T47D (cell line): ENCODE data around the gene RHOBTB3.

Experiments
- DNase-seq, 2 experiments: peaks; one replicate each; pipeline versions ENCODE4 v3.0.0 to v3.0.0-alpha.2; 2011 to 2012; ENCODE audit warnings: low read depth in 1 of 2, low spot score in 1 of 2
- JUND ChIP-seq: IDR thresholded peaks from 2 replicates; pipeline ENCODE4 v1.6.1; 2012; ENCODE audit warnings: low read depth
- in situ Hi-C: cut with HindIII; loops from 2 replicates; pipeline ENCODE4 v1.10.0; 2016; ENCODE audit warnings: low sequenced_read_pairs, low pct_unique_long_range_greater_than_20kb

RHOBTB3 gene

GRCh38 chr5:95794070-95794516 lies 63.0 kb downstream of the RHOBTB3 start:
- TF ChIP-seq JUND = no peak
- peak in 1 of 2 experiments; percentile 36 for DNase-seq
- in situ Hi-C loops = no loop called here

DNA sequence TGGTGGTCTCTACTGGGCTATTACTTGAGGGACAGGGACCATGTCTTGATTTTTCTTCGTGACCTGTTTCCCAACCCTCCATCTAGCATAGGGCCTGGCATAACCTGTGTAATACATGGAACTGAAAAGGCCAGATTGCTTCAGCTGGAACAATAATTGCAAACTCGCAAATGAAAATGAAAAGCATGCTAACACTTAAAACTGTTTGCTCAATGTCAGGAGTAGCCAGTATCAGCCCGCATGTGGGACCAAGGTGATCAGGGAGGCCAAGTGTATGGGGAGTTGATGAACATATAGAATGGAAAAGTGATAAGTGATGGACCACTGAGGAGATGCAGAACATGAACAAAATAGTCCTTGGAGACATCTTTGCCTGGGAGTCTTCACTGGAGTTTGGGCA lies 66.2 kb downstream of the RHOBTB3 start:
- DNase-seq = no peak
- TF ChIP-seq JUND = no peak
- in situ Hi-C loops = no loop called here

GRCh38 chr5:95798048-95798447 lies 66.9 kb downstream of the RHOBTB3 start:
- in situ Hi-C loops = no loop called here
- no peak for TF ChIP-seq JUND
- no peak for DNase-seq

DNA sequence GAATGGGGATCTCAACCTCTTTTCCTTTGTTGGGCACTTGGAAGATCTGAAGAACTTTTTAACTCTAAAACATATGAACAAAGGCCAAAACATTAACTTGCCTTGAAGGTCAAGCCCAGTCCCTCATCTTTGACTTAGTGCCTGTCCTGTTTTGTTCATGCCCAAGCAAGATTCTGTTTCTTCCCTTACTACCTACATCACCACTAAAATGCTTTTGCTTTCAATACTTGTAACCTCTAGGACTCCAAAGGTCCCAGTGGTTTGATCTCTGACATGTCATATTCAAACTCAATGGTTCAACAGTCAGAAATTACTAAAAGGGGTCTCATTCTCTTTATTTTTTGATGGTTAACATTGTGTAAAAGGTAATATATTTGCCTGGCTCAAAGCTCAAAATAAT lies 67.4 kb downstream of the RHOBTB3 start:
- in situ Hi-C loops = no loop called here
- TF ChIP-seq JUND = no peak
- no peak for DNase-seq

GRCh38 chr5:95799191-95799835 lies 68.2 kb downstream of the RHOBTB3 start:
- TF ChIP-seq JUND = no peak
- no peak for DNase-seq
- in situ Hi-C loops = no loop called here

GRCh38 chr5:95800553-95800952 lies 69.4 kb downstream of the RHOBTB3 start:
- in situ Hi-C loops = no loop called here
- DNase-seq = no peak
- no peak for TF ChIP-seq JUND

DNA sequence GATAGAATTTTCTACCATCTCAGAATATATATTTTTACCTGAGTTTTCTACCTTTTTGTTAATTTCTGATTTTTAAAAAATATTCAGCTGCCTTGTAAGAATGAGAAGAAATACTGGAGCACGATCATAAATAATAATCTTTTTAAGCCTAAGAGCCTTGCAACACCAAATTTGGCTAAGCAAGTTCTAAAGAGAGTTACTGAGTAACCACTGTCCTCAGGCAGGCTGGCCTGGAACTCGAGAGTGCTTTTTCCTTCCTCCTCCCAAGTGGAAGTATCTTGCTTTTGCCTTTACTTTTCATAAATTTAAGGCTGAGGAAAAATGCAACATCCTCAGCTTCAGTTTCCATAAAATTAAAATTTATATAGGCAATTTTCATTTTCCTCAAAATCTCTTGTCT lies 70.4 kb downstream of the RHOBTB3 start:
- in situ Hi-C loops = no loop called here
- no peak for DNase-seq
- no peak for TF ChIP-seq JUND

DNA sequence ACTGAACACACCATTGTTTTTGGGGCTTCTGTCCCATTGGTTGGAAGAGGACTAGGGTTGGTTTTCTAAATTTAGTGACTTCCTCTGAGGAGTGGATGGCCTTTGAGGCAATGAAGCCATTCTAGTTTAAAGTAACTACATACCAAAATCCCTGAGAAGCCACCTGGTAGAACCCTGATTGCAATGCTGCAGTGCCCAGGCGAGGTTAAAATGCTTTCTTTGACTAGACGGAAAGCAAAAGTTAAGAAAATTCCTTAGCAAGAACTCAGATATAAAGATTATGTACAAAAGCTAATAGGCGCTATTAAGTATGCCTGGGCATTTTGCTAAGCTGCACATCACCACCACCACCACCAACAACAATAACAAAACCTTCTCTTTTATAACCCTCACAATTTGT lies 70.8 kb downstream of the RHOBTB3 start:
- in situ Hi-C loops = no loop called here
- DNase-seq = no peak
- TF ChIP-seq JUND = no peak

- DNase-seq = no peak
- in situ Hi-C loops = no loop called here
- no peak for TF ChIP-seq JUND
These were observed 72.4 kb downstream of the RHOBTB3 start for GRCh38 chr5:95803271-95804148.

DNA sequence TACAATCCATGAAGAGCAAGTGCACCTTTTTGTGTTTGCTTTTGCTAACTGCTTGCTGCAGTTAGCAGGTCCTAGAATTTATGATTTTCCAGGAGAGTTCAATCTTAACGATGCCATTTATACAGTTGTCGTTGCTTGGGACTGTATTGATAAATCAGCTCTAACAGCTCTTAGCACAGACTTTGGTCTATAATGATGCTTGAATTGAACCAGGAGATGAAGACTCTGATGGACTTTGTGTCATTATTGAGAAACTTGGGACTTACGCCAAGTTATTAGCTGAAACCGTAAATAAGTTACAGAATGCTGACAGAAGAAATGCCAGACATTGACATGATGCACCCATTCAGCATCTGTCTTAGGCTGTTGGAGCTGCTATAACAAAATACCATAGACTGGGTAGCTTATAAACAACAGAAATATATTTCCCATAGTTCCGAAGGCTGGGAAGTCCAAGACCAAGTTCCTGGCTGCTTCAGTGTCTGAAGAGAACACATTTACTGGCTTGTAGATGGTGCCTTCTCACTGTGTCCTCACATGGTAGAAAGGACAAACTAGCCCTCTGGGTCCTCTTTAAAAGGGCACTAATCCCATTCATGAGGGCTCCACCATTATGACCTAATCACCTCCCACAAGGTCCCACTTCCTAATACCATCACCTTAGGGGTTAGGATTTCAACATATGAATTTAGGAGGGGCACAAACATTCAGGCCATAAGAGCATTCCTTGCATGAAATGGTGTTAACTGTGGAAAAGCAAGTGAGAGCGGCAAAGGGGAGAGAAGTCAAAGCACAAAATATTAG lies 73.8 kb downstream of the RHOBTB3 start:
- DNase-seq = no peak
- TF ChIP-seq JUND = no peak
- in situ Hi-C loops = no loop called here

DNA sequence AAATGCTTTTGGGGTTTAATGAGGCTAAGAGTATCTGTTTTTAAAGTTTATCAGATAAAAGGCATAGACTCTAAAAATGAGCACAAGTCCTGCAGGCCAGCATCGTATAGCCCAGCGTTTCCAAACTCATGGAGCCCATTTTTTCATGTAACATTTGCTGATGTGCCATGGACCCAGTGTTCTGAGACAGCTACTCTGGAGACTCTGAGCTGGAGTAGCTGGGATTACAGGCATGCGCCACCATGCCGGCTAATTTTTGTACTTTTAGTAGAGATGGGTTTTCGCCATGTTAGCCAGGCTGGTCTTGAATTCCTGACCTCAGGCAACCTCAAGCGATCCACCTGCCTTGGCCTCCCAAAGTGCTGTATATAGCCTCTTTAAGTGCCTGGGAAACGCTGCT lies 75.6 kb downstream of the RHOBTB3 start:
- no peak for DNase-seq
- TF ChIP-seq JUND = no peak
- in situ Hi-C loops = no loop called here

GRCh38 chr5:95808013-95808685 lies 77.0 kb downstream of the RHOBTB3 start:
- DNase-seq = no peak
- TF ChIP-seq JUND = no peak
- in situ Hi-C loops = no loop called here
